ENCODE measurements around the gene C16orf54.

DNA sequence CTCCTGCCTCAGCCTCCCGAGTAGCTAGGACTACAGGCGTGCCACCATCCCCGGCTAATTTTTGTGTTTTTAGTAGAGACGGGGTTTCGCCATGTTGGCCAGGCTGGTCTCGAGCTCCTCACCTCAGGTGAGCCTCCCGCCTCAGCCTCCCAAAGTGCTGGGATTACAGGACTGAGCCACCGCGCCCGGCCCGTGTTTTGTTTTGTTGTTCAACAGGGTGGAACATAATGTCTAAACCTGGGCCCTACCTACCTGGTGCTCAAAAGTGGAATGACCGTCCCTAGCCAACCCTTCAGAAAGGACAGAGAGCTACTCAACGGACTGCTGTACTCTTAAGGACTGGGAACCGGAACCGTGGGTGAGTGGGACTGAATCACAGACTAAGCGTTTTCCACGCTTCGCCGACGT lies 44.0 kb upstream of the C16orf54 start:
- TF ChIP-seq, protein P1, sequence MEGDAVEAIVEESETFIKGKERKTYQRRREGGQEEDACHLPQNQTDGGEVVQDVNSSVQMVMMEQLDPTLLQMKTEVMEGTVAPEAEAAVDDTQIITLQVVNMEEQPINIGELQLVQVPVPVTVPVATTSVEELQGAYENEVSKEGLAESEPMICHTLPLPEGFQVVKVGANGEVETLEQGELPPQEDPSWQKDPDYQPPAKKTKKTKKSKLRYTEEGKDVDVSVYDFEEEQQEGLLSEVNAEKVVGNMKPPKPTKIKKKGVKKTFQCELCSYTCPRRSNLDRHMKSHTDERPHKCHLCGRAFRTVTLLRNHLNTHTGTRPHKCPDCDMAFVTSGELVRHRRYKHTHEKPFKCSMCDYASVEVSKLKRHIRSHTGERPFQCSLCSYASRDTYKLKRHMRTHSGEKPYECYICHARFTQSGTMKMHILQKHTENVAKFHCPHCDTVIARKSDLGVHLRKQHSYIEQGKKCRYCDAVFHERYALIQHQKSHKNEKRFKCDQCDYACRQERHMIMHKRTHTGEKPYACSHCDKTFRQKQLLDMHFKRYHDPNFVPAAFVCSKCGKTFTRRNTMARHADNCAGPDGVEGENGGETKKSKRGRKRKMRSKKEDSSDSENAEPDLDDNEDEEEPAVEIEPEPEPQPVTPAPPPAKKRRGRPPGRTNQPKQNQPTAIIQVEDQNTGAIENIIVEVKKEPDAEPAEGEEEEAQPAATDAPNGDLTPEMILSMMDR (IDR thresholded peaks at IDR 0.05), result no peak
- TF ChIP-seq POLR2AphosphoS5 (IDR thresholded peaks at IDR 0.05; ENCODE audit: low read depth, low read length) (no peak), SIN3A (IDR thresholded peaks at IDR 0.05; ENCODE audit: borderline replicate concordance, insufficient read depth, low read depth, low read length) (no peak)

Data from Panc1 (cell line).